ENCODE data around the gene GRPEL1.
"Not testable (repeated sequence)": the region's sequence is repeated elsewhere in the genome, so short reads cannot be mapped to it uniquely, and the experiment has no call there.

Gene GRPEL1

GRCh38 chr4:7067452-7068278, at the start of gene GRPEL1:
Gene GRPEL1, minus strand, starts transcription at chr4:7068064. Its CDS starts 32 bp downstream, at chr4:7068032.
- peak; percentile 94 for DNase-seq (ENCODE audit: low read depth)

GRCh38 chr4:7116705-7117104, 48.8 kb upstream of the GRPEL1 start:
- no peak for DNase-seq (ENCODE audit: low read depth)

- DNase-seq (ENCODE audit: low read depth) = no peak
Measured at GRCh38 chr4:7115557-7116340, 47.9 kb upstream of the GRPEL1 start.

GRCh38 chr4:7112656-7113055, 44.8 kb upstream of the GRPEL1 start:
- no peak for DNase-seq (ENCODE audit: low read depth)

- no peak for DNase-seq (ENCODE audit: low read depth)
Measured at GRCh38 chr4:7111441-7111840, 43.6 kb upstream of the GRPEL1 start.

GRCh38 chr4:7110546-7110945, 42.7 kb upstream of the GRPEL1 start:
- no peak for DNase-seq (ENCODE audit: low read depth)

GRCh38 chr4:7109169-7109568, 41.3 kb upstream of the GRPEL1 start:
- DNase-seq (ENCODE audit: low read depth) = no peak

GRCh38 chr4:7108660-7109059, 40.8 kb upstream of the GRPEL1 start:
- DNase-seq (ENCODE audit: low read depth) = no peak

GRCh38 chr4:7108046-7108625, 40.3 kb upstream of the GRPEL1 start:
- no peak for DNase-seq (ENCODE audit: low read depth)

- DNase-seq (ENCODE audit: low read depth) = no peak
Measured at GRCh38 chr4:7107166-7107905, 39.5 kb upstream of the GRPEL1 start.

- no peak for DNase-seq (ENCODE audit: low read depth)
Measured at GRCh38 chr4:7105276-7105675, 37.4 kb upstream of the GRPEL1 start.

- no peak for DNase-seq (ENCODE audit: low read depth)
Measured at GRCh38 chr4:7104366-7105031, 36.6 kb upstream of the GRPEL1 start.

GRCh38 chr4:7103607-7104365, 35.9 kb upstream of the GRPEL1 start:
- no peak for DNase-seq (ENCODE audit: low read depth)

- DNase-seq (ENCODE audit: low read depth) = peak; percentile 14
Measured at GRCh38 chr4:7103031-7103606, 35.3 kb upstream of the GRPEL1 start.

GRCh38 chr4:7102516-7102909, 34.6 kb upstream of the GRPEL1 start:
- DNase-seq (ENCODE audit: low read depth) = not testable (repeated sequence)

- no peak for DNase-seq (ENCODE audit: low read depth)
Measured at GRCh38 chr4:7101692-7102515, 34.0 kb upstream of the GRPEL1 start.

GRCh38 chr4:7096236-7096635, 28.4 kb upstream of the GRPEL1 start:
- no peak for DNase-seq (ENCODE audit: low read depth)

GRCh38 chr4:7095611-7096155, 27.8 kb upstream of the GRPEL1 start:
- no peak for DNase-seq (ENCODE audit: low read depth)

GRCh38 chr4:7094916-7095315, 27.1 kb upstream of the GRPEL1 start:
- no peak for DNase-seq (ENCODE audit: low read depth)

Measured in non-pigmented ciliary epithelial cell (primary cell).